ENCODE data around the gene CSTPP1. TPM values are rescaled to one million over a fixed set of nuclear protein-coding genes. Genes with fewer than 3 reads are reported as not detected.

The CSTPP1 gene
- total RNA-seq, 1 experiment from 2014 or later, result 11.3 TPM

GRCh38 chr11:47156333-47156732 is 219.8 kb downstream of the CSTPP1 start:
- Histone ChIP-seq H3K27ac (no peak overlapping the region), H3K4me1 (replicated peaks) (peaks cover 7% of the 10 kb centered on the region; the same call in 1 of the 2 replicates), H3K36me3 (peaks cover 13% of the 10 kb centered on the region), H3K27me3 (replicated peaks) (no peaks in the 10 kb centered on the region), H3K9me3 (replicated peaks) (no peaks in the 10 kb centered on the region), H3K4me3 (no peak overlapping the region)
- no peak for DNase-seq (ENCODE audit: low read depth in 1 of 2, low spot score in 2 of 2)

- Histone ChIP-seq H3K4me1 (replicated peaks) (peaks cover 7% of the 10 kb centered on the region; the same call in 1 of the 2 replicates), H3K36me3 (peaks cover 17% of the 10 kb centered on the region), H3K27me3 (replicated peaks) (no peaks in the 10 kb centered on the region), H3K9me3 (replicated peaks) (no peaks in the 10 kb centered on the region), H3K4me3 (no peak overlapping the region), H3K27ac (no peak overlapping the region)
- DNase-seq (ENCODE audit: low read depth in 1 of 2, low spot score in 2 of 2), result no peak
These were observed 220.4 kb downstream of the CSTPP1 start for GRCh38 chr11:47156951-47157350.

- no peaks in the 10 kb centered on the region for H3K9me3 ChIP-seq (replicated peaks)
- H3K4me3 ChIP-seq, result no peak overlapping the region
- H3K27ac ChIP-seq, result no peak overlapping the region
- peaks cover 7% of the 10 kb centered on the region; the same call in 1 of the 2 replicates for H3K4me1 ChIP-seq (replicated peaks)
- no peak for DNase-seq (ENCODE audit: low read depth in 1 of 2, low spot score in 2 of 2)
- H3K27me3 ChIP-seq (replicated peaks), result no peaks in the 10 kb centered on the region
- H3K36me3 ChIP-seq, result peaks cover 26% of the 10 kb centered on the region
These were observed 221.2 kb downstream of the CSTPP1 start for GRCh38 chr11:47157805-47158204.

- H3K27ac ChIP-seq, result no peak overlapping the region
- DNase-seq (ENCODE audit: low read depth in 1 of 2, low spot score in 2 of 2), result no peak
- no peaks in the 10 kb centered on the region for H3K27me3 ChIP-seq (replicated peaks)
- H3K9me3 ChIP-seq (replicated peaks), result no peaks in the 10 kb centered on the region
- H3K36me3 ChIP-seq, result peaks cover 28% of the 10 kb centered on the region
- H3K4me1 ChIP-seq (replicated peaks), result peaks cover 7% of the 10 kb centered on the region; the same call in 1 of the 2 replicates
- H3K4me3 ChIP-seq, result no peak overlapping the region
These were observed 221.7 kb downstream of the CSTPP1 start for GRCh38 chr11:47158242-47158641.

GRCh38 chr11:47160753-47161133 is 224.2 kb downstream of the CSTPP1 start:
- Histone ChIP-seq H3K4me1 (replicated peaks) (peaks cover 7% of the 10 kb centered on the region; the same call in 1 of the 2 replicates), H3K27ac (no peak overlapping the region), H3K9me3 (replicated peaks) (no peaks in the 10 kb centered on the region), H3K27me3 (replicated peaks) (no peaks in the 10 kb centered on the region), H3K4me3 (no peak overlapping the region), H3K36me3 (peaks cover 52% of the 10 kb centered on the region)
- DNase-seq (ENCODE audit: low read depth in 1 of 2, low spot score in 2 of 2), result peak in 1 of 2 experiments; percentile 24

- H3K4me3 ChIP-seq, result no peak overlapping the region
- no peaks in the 10 kb centered on the region for H3K9me3 ChIP-seq (replicated peaks)
- peaks cover 4% of the 10 kb centered on the region; the same call in 1 of the 2 replicates for H3K4me1 ChIP-seq (replicated peaks)
- peaks cover 58% of the 10 kb centered on the region for H3K36me3 ChIP-seq
- DNase-seq (ENCODE audit: low read depth in 1 of 2, low spot score in 2 of 2), result peak; percentile 54 to 69
- no peak overlapping the region for H3K27ac ChIP-seq
- H3K27me3 ChIP-seq (replicated peaks), result no peaks in the 10 kb centered on the region
These were observed 224.7 kb downstream of the CSTPP1 start for GRCh38 chr11:47161134-47161854.

GRCh38 chr11:47161890-47162289 is 225.3 kb downstream of the CSTPP1 start:
- H3K27ac ChIP-seq, result no peak overlapping the region
- H3K27me3 ChIP-seq (replicated peaks), result no peaks in the 10 kb centered on the region
- no peaks in the 10 kb centered on the region for H3K9me3 ChIP-seq (replicated peaks)
- H3K4me1 ChIP-seq (replicated peaks), result no peaks in the 10 kb centered on the region
- no peak for DNase-seq (ENCODE audit: low read depth in 1 of 2, low spot score in 2 of 2)
- H3K4me3 ChIP-seq, result no peak overlapping the region
- H3K36me3 ChIP-seq, result peaks cover 62% of the 10 kb centered on the region

GRCh38 chr11:47162426-47162825 is 225.9 kb downstream of the CSTPP1 start:
- peaks cover 66% of the 10 kb centered on the region for H3K36me3 ChIP-seq
- no peak overlapping the region for H3K4me3 ChIP-seq
- H3K27me3 ChIP-seq (replicated peaks), result no peaks in the 10 kb centered on the region
- DNase-seq (ENCODE audit: low read depth in 1 of 2, low spot score in 2 of 2), result no peak
- no peaks in the 10 kb centered on the region for H3K4me1 ChIP-seq (replicated peaks)
- no peaks in the 10 kb centered on the region for H3K9me3 ChIP-seq (replicated peaks)
- H3K27ac ChIP-seq, result no peak overlapping the region

GRCh38 chr11:47163193-47163592 is 226.6 kb downstream of the CSTPP1 start:
- Histone ChIP-seq H3K4me3 (no peak overlapping the region), H3K27me3 (replicated peaks) (no peaks in the 10 kb centered on the region), H3K4me1 (replicated peaks) (no peaks in the 10 kb centered on the region), H3K9me3 (replicated peaks) (no peaks in the 10 kb centered on the region), H3K36me3 (peaks cover 74% of the 10 kb centered on the region), H3K27ac (no peak overlapping the region)
- no peak for DNase-seq (ENCODE audit: low read depth in 1 of 2, low spot score in 2 of 2)

- Histone ChIP-seq H3K27ac (no peak overlapping the region), H3K4me3 (no peak overlapping the region), H3K36me3 (peaks cover 78% of the 10 kb centered on the region), H3K27me3 (replicated peaks) (no peaks in the 10 kb centered on the region), H3K4me1 (replicated peaks) (no peaks in the 10 kb centered on the region), H3K9me3 (replicated peaks) (no peaks in the 10 kb centered on the region)
- no peak for DNase-seq (ENCODE audit: low read depth in 1 of 2, low spot score in 2 of 2)
These were observed 227.3 kb downstream of the CSTPP1 start for GRCh38 chr11:47163898-47164297.

- Histone ChIP-seq H3K27me3 (replicated peaks) (no peaks in the 10 kb centered on the region), H3K36me3 (peaks cover 82% of the 10 kb centered on the region), H3K4me3 (no peak overlapping the region), H3K27ac (no peak overlapping the region), H3K9me3 (replicated peaks) (no peaks in the 10 kb centered on the region), H3K4me1 (replicated peaks) (no peaks in the 10 kb centered on the region)
- no peak for DNase-seq (ENCODE audit: low read depth in 1 of 2, low spot score in 2 of 2)
These were observed 227.8 kb downstream of the CSTPP1 start for GRCh38 chr11:47164321-47164720.

GRCh38 chr11:47165253-47165840 is 228.8 kb downstream of the CSTPP1 start:
- H3K27ac ChIP-seq, result no peak overlapping the region
- no peaks in the 10 kb centered on the region for H3K4me1 ChIP-seq (replicated peaks)
- peaks cover 90% of the 10 kb centered on the region for H3K36me3 ChIP-seq
- H3K27me3 ChIP-seq (replicated peaks), result no peaks in the 10 kb centered on the region
- H3K4me3 ChIP-seq, result no peak overlapping the region
- no peaks in the 10 kb centered on the region for H3K9me3 ChIP-seq (replicated peaks)
- DNase-seq (ENCODE audit: low read depth in 1 of 2, low spot score in 2 of 2), result no peak

GRCh38 chr11:47166368-47166767 is 229.8 kb downstream of the CSTPP1 start:
- Histone ChIP-seq H3K27ac (no peak overlapping the region), H3K4me1 (replicated peaks) (no peaks in the 10 kb centered on the region), H3K4me3 (no peak overlapping the region), H3K9me3 (replicated peaks) (no peaks in the 10 kb centered on the region), H3K36me3 (peaks cover 92% of the 10 kb centered on the region), H3K27me3 (replicated peaks) (no peaks in the 10 kb centered on the region)
- no peak for DNase-seq (ENCODE audit: low read depth in 1 of 2, low spot score in 2 of 2)

GRCh38 chr11:47171061-47171838 is 234.7 kb downstream of the CSTPP1 start:
- peaks cover 92% of the 10 kb centered on the region for H3K36me3 ChIP-seq
- peaks cover 8% of the 10 kb centered on the region for H3K4me1 ChIP-seq (replicated peaks)
- no peak for DNase-seq (ENCODE audit: low read depth in 1 of 2, low spot score in 2 of 2)
- H3K27me3 ChIP-seq (replicated peaks), result no peaks in the 10 kb centered on the region
- H3K9me3 ChIP-seq (replicated peaks), result no peaks in the 10 kb centered on the region
- H3K27ac ChIP-seq, result no peak overlapping the region
- no peak overlapping the region for H3K4me3 ChIP-seq
